Liver (tissue), 9 donors: ENCODE data around the gene GGN. TPM values are rescaled to one million over a fixed set of nuclear protein-coding genes. Genes with fewer than 3 reads are reported as not detected.

Experiments
- DNase-seq: peaks from one replicate; pipeline ENCODE4 v3.0.0-alpha.2; 2017; ENCODE audit warnings: low spot score
- H3K27ac ChIP-seq, 2 donors: one replicate each; pipeline ENCODE4 v1.7.0; 2013; ENCODE audit warnings: inconsistent platforms in 2 of 2, low read length in 2 of 2, control low read depth in 1 of 2, low read depth in 1 of 2, mild to moderate bottlenecking in 1 of 2
- H3K27me3 ChIP-seq, 4 donors: one replicate each; pipeline versions ENCODE4 v1.6.1 to v1.7.0; 2013; ENCODE audit warnings: low read length in 3 of 4, inconsistent platforms in 1 of 4, mild to moderate bottlenecking in 1 of 4, moderate library complexity in 1 of 4; ENCODE audit not compliant: control insufficient read depth in 4 of 4, insufficient read depth in 4 of 4
- H3K36me3 ChIP-seq, 4 donors: one replicate each; pipeline versions ENCODE4 v1.6.1 to v1.7.0; 2013; ENCODE audit warnings: low read length in 3 of 4, mild to moderate bottlenecking in 3 of 4, low read depth in 1 of 4, moderate library complexity in 1 of 4; ENCODE audit not compliant: control insufficient read depth in 4 of 4, insufficient read depth in 3 of 4
- H3K4me1 ChIP-seq, 4 donors: one replicate each; pipeline versions ENCODE4 v1.6.1 to v1.7.0; 2013; ENCODE audit warnings: low read length in 3 of 4, mild to moderate bottlenecking in 3 of 4, moderate library complexity in 1 of 4; ENCODE audit not compliant: control insufficient read depth in 4 of 4, insufficient read depth in 4 of 4
- H3K4me3 ChIP-seq, 3 donors: one replicate each; pipeline versions ENCODE4 v1.6.1 to v1.7.0; 2013; ENCODE audit warnings: low read length in 3 of 3, control low read depth in 1 of 3, low read depth in 1 of 3, mild to moderate bottlenecking in 1 of 3
- H3K9ac ChIP-seq, 2 donors: one replicate each; pipeline ENCODE4 v1.7.0; 2013; ENCODE audit warnings: low read length in 2 of 2, mild to moderate bottlenecking in 2 of 2, moderate library complexity in 2 of 2, control low read depth in 1 of 2, low read depth in 1 of 2
- H3K9me3 ChIP-seq, 4 donors: one replicate each; pipeline versions ENCODE4 v1.6.1 to v1.7.0; 2013; ENCODE audit warnings: low read length in 3 of 4; ENCODE audit not compliant: control insufficient read depth in 4 of 4
- ATF3 ChIP-seq: IDR thresholded peaks from 2 replicates; pipeline ENCODE4 v1.6.1; 2016; ENCODE audit warnings: antibody characterized with exemption
- CTCF ChIP-seq: fragments of 150-350 bp; IDR thresholded peaks from 2 replicates; pipeline ENCODE4 v1.5.1; 2017; ENCODE audit warnings: improper control_type of control experiment, low read depth, low read length; ENCODE audit not compliant: missing input control
- EGR1 ChIP-seq, 2 donors: IDR thresholded peaks; 2 replicates each; pipeline ENCODE4 v1.6.1; 2016 to 2018; ENCODE audit warnings: antibody characterized with exemption in 2 of 2, low read depth in 2 of 2
- FOXA1 ChIP-seq: IDR thresholded peaks from 2 replicates; pipeline ENCODE4 v1.6.1; 2016; ENCODE audit warnings: antibody characterized with exemption
- FOXA2 ChIP-seq: IDR thresholded peaks from 2 replicates; pipeline ENCODE4 v1.6.1; 2016; ENCODE audit warnings: antibody characterized with exemption
- GABPA ChIP-seq, 2 donors: IDR thresholded peaks in 1 of 2; conservative IDR thresholded peaks in 1 of 2; 2 replicates each; pipeline ENCODE4 v1.6.1; 2016; ENCODE audit warnings: antibody characterized with exemption in 2 of 2, mild to moderate bottlenecking in 1 of 2, moderate library complexity in 1 of 2
- HNF4A ChIP-seq, 2 donors: conservative IDR thresholded peaks; 2 replicates each; pipeline ENCODE4 v1.6.1; 2016; ENCODE audit warnings: antibody characterized with exemption in 2 of 2, mild to moderate bottlenecking in 2 of 2
- HNF4G ChIP-seq: IDR thresholded peaks from 2 replicates; pipeline ENCODE4 v1.6.1; 2016; ENCODE audit warnings: antibody characterized with exemption
- MAX ChIP-seq: IDR thresholded peaks from 2 replicates; pipeline ENCODE4 v1.6.1; 2016; ENCODE audit warnings: antibody characterized with exemption
- REST ChIP-seq: IDR thresholded peaks from 2 replicates; pipeline ENCODE4 v1.6.1; 2016; ENCODE audit warnings: antibody characterized with exemption, mild to moderate bottlenecking
- SP1 ChIP-seq: IDR thresholded peaks from 2 replicates; pipeline ENCODE4 v1.6.1; 2018; ENCODE audit warnings: antibody characterized with exemption, mild to moderate bottlenecking
- TAF1 ChIP-seq: conservative IDR thresholded peaks from 2 replicates; pipeline ENCODE4 v1.6.1; 2016; ENCODE audit warnings: antibody characterized with exemption, mild to moderate bottlenecking
- YY1 ChIP-seq: IDR thresholded peaks from 2 replicates; pipeline ENCODE4 v1.6.1; 2016; ENCODE audit warnings: antibody characterized with exemption, mild to moderate bottlenecking
- WGBS: extraction: QIAGEN DNeasy Blood & Tissue Kit; methylation state at CpG from one replicate; pipeline ENCODE4 v1.1.7; 2013; 5-methylcytosine and 5-hydroxymethylcytosine counted together
- polyA plus RNA-seq, 2 donors: library from polyadenylated mRNA; stranded (reverse) in 1 of 2; unstranded in 1 of 2; fragments of 200-250 nt in 1 of 2; fragments of >200 nt in 1 of 2; fragmentation: Nextera tagmentation in 1 of 2; extraction: Ambion mirVana in 1 of 2; gene quantifications; one replicate each; pipeline versions ENCODE4 v1.2.1 to v1.2.3, GENCODE V29; 2013 to 2015
- total RNA-seq, 2 donors: library from RNA; depleted of rRNA; stranded (reverse); fragments of >200 nt; gene quantifications; one replicate each; pipeline ENCODE4 v1.2.3, GENCODE V29; 2014
- donor health status: healthy.
- donor health status: healthy.
- donor health status: healthy.
- donor health status: healthy.
- donor health status: healthy.

The GGN gene
- total and polyA plus RNA-seq, 4 donors = not detected

GRCh38 chr19:38384209-38385027 is 3.4 kb downstream of the GGN start:
- Histone ChIP-seq H3K4me1 (peaks cover 7 to 23% (median 16%) of the 10 kb centered on the region in 4 donors), H3K9me3 (no peaks in the 10 kb centered on the region), H3K4me3 (no peak overlapping the region), H3K36me3 (peaks cover 5 to 43% (median 24%) of the 10 kb centered on the region in 4 donors), H3K9ac (no peak overlapping the region), H3K27ac (no peak overlapping the region), H3K27me3 (no peaks in the 10 kb centered on the region)
- 82% methylated on average over 10 of the region's 10 CpGs for WGBS
- DNase-seq = no peak
- TF ChIP-seq GABPA (IDR thresholded peaks at IDR 0.05 in 1 of 2, conservative IDR thresholded peaks at IDR 0.05 in 1 of 2) = no peak
- TF ChIP-seq TAF1 = no peak
- no peak for TF ChIP-seq HNF4G
- TF ChIP-seq MAX = no peak
- TF ChIP-seq ATF3 = no peak
- no peak for TF ChIP-seq EGR1 (IDR thresholded peaks at IDR 0.05; ENCODE audit: low read depth in 2 of 2)
- TF ChIP-seq HNF4A (conservative IDR thresholded peaks at IDR 0.05) = no peak
- no peak for TF ChIP-seq SP1
- TF ChIP-seq CTCF = no peak
- TF ChIP-seq YY1 = no peak
- TF ChIP-seq FOXA2 = no peak

- peaks cover 9 to 49% (median 31%) of the 10 kb centered on the region in 4 donors for H3K36me3 ChIP-seq
- H3K9me3 ChIP-seq = no peaks in the 10 kb centered on the region
- H3K9ac ChIP-seq = no peak overlapping the region
- no peak overlapping the region for H3K4me3 ChIP-seq
- H3K4me1 ChIP-seq = peaks cover 7 to 23% (median 16%) of the 10 kb centered on the region in 4 donors
- DNase-seq = no peak
- H3K27ac ChIP-seq = no peak overlapping the region
- 94% methylated on average over 2 of the region's 2 CpGs for WGBS
- no peaks in the 10 kb centered on the region for H3K27me3 ChIP-seq
- TF ChIP-seq YY1 (no peak), TAF1 (no peak), EGR1 (IDR thresholded peaks at IDR 0.05; ENCODE audit: low read depth in 2 of 2) (no peak), FOXA1 (no peak), FOXA2 (no peak), HNF4A (conservative IDR thresholded peaks at IDR 0.05) (no peak), SP1 (no peak)
Observed at GRCh38 chr19:38383743-38384142, 4.1 kb downstream of the GGN start.

GRCh38 chr19:38383184-38383583 is 4.7 kb downstream of the GGN start:
- H3K36me3 ChIP-seq = peaks cover 9 to 49% (median 31%) of the 10 kb centered on the region in 4 donors
- no peaks in the 10 kb centered on the region for H3K27me3 ChIP-seq
- H3K4me3 ChIP-seq = no peak overlapping the region
- peaks cover 5 to 21% (median 14%) of the 10 kb centered on the region in 4 donors for H3K4me1 ChIP-seq
- DNase-seq = no peak
- no peaks in the 10 kb centered on the region for H3K9me3 ChIP-seq
- H3K27ac ChIP-seq = no peak overlapping the region
- WGBS = 95% methylated on average over 10 of the region's 10 CpGs
- H3K9ac ChIP-seq = no peak overlapping the region
- TF ChIP-seq REST (no peak), TAF1 (no peak), HNF4A (conservative IDR thresholded peaks at IDR 0.05) (no peak)
